Measurements from ENCODE around the gene KCNK13.

DNA sequence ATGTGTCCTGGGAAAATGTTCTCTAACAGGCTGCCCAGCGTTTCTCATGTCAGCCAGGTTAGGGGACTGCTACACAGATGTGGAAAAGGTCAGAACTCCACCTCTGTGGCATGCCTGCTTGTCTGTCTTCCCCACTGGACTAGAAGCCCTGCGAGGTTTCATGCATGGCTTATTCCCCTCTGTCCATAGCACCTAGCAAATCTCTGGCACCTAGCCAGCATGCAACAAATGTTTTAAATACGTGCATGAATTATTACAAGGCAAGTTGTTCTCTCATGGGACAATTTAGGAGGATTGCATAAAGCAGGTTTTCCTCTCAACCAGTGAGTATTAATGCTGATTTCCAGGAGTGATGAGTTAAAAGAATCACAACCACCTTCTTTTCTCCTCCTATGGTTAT lies 21.4 kb upstream of the KCNK13 start:
- no peak for TF ChIP-seq CTCF (IDR thresholded peaks at IDR 0.05)
- no peak for TF ChIP-seq POLR2A (IDR thresholded peaks at IDR 0.05)

Measured in breast epithelium (tissue), 3 donors.